H9 (cell line): Measurements from ENCODE around the gene DEDD2. TPM values are rescaled to one million over a fixed set of nuclear protein-coding genes. Genes with fewer than 3 reads are reported as not detected.

Experiments used
- DNase-seq: peaks from one replicate; pipeline ENCODE4 v3.0.0-alpha.2; 2017
- H2AFZ ChIP-seq: one replicate; pipeline ENCODE4 v1.6.1; 2013; ENCODE audit warnings: mild to moderate bottlenecking, low read length, control low read depth, moderate library complexity
- H2AK5ac ChIP-seq: 2 replicates; pipeline ENCODE4 v1.6.1; 2013; ENCODE audit warnings: low read length, control low read depth, mixed read lengths; ENCODE audit not compliant: insufficient read length
- H2BK120ac ChIP-seq: one replicate; pipeline ENCODE4 v1.6.1; 2013; ENCODE audit warnings: low read depth, mild to moderate bottlenecking, low read length, control low read depth, inconsistent platforms; ENCODE audit not compliant: poor library complexity, severe bottlenecking
- H2BK12ac ChIP-seq: 2 replicates; pipeline ENCODE4 v1.6.1; 2013; ENCODE audit warnings: low read length, control low read depth, mixed read lengths, low read depth; ENCODE audit not compliant: insufficient read length
- H2BK15ac ChIP-seq: 2 replicates; pipeline ENCODE4 v1.6.1; 2013; ENCODE audit warnings: low read depth, low read length, control low read depth
- H2BK20ac ChIP-seq: one replicate; pipeline ENCODE4 v1.6.1; 2013; ENCODE audit warnings: low read depth, mild to moderate bottlenecking, low read length, control low read depth, inconsistent platforms; ENCODE audit not compliant: poor library complexity, severe bottlenecking
- H2BK5ac ChIP-seq: 2 replicates; pipeline ENCODE4 v1.6.1; 2013; ENCODE audit warnings: low read length, control low read depth, mixed read lengths; ENCODE audit not compliant: insufficient read length
- H3K14ac ChIP-seq: 2 replicates; pipeline ENCODE4 v1.6.1; 2013; ENCODE audit warnings: low read length, control low read depth; ENCODE audit not compliant: insufficient read depth
- H3K18ac ChIP-seq: 2 replicates; pipeline ENCODE4 v1.6.1; 2013; ENCODE audit warnings: low read depth, mild to moderate bottlenecking, mixed read lengths, low read length, control low read depth; ENCODE audit not compliant: insufficient read length
- H3K23ac ChIP-seq: 2 replicates; pipeline ENCODE4 v1.6.1; 2013; ENCODE audit warnings: low read length, control low read depth, mixed read lengths, low read depth; ENCODE audit not compliant: insufficient read length
- H3K23me2 ChIP-seq: 2 replicates; pipeline ENCODE4 v1.6.1; 2013; ENCODE audit warnings: low read depth, mild to moderate bottlenecking, mixed read lengths, low read length, control low read depth; ENCODE audit not compliant: insufficient read length, poor library complexity, severe bottlenecking
- H3K27ac ChIP-seq: 2 replicates; pipeline ENCODE4 v1.5.1; 2013; ENCODE audit warnings: low read length, control low read depth, mixed read lengths, low read depth; ENCODE audit not compliant: insufficient read length
- H3K27me3 ChIP-seq: 2 replicates; pipeline ENCODE4 v1.6.1; 2013; ENCODE audit warnings: low read length, control low read depth, inconsistent platforms; ENCODE audit not compliant: insufficient read depth
- H3K4ac ChIP-seq: 2 replicates; pipeline ENCODE4 v1.6.1; 2013; ENCODE audit warnings: low read depth, mild to moderate bottlenecking, control low read depth, inconsistent platforms, low read length, moderate library complexity
- H3K4me1 ChIP-seq: 2 replicates; pipeline ENCODE4 v1.6.1; 2013; ENCODE audit warnings: low read length, control low read depth, inconsistent platforms; ENCODE audit not compliant: insufficient read depth
- H3K4me2 ChIP-seq: 2 replicates; pipeline ENCODE4 v1.6.1; 2013; ENCODE audit warnings: low read length, control low read depth, mixed read lengths; ENCODE audit not compliant: insufficient read length, insufficient read depth
- H3K56ac ChIP-seq: 2 replicates; pipeline ENCODE4 v1.6.1; 2013; ENCODE audit warnings: low read depth, mild to moderate bottlenecking, mixed read lengths, low read length, control low read depth; ENCODE audit not compliant: insufficient read length
- H3K79me1 ChIP-seq: 2 replicates; pipeline ENCODE4 v1.6.1; 2013; ENCODE audit warnings: low read depth, mild to moderate bottlenecking, moderate library complexity, low read length, control low read depth, inconsistent platforms; ENCODE audit not compliant: insufficient read depth, poor library complexity, severe bottlenecking
- H3K79me2 ChIP-seq: 2 replicates; pipeline ENCODE4 v1.6.1; 2013; ENCODE audit warnings: low read length, control low read depth, inconsistent platforms; ENCODE audit not compliant: insufficient read depth
- H3K9ac ChIP-seq: 2 replicates; pipeline ENCODE4 v1.6.1; 2013; ENCODE audit warnings: low read length, control low read depth, mixed read lengths; ENCODE audit not compliant: insufficient read length; ENCODE audit errors: extremely low read depth
- H3K9me3 ChIP-seq: one replicate; pipeline ENCODE4 v1.6.1; 2013; ENCODE audit warnings: low read depth, low read length, inconsistent platforms; ENCODE audit not compliant: control insufficient read depth
- H3T11ph ChIP-seq: one replicate; pipeline ENCODE4 v1.6.1; 2013; ENCODE audit warnings: mild to moderate bottlenecking, low read length, control low read depth, inconsistent platforms
- H4K20me1 ChIP-seq: one replicate; pipeline ENCODE4 v1.6.1; 2013; ENCODE audit not compliant: control insufficient read depth, insufficient read length, insufficient read depth
- H4K5ac ChIP-seq: 2 replicates; pipeline ENCODE4 v1.6.1; 2013; ENCODE audit warnings: low read depth, mild to moderate bottlenecking, mixed read lengths, low read length, control low read depth; ENCODE audit not compliant: insufficient read length
- H4K8ac ChIP-seq: replicated peaks from 2 replicates; pipeline ENCODE4 v1.6.1; 2013; ENCODE audit warnings: low read length, control low read depth, mixed read lengths, low read depth; ENCODE audit not compliant: insufficient read length
- H4K91ac ChIP-seq: 2 replicates; pipeline ENCODE4 v1.6.1; 2013; ENCODE audit warnings: low read depth, mild to moderate bottlenecking, moderate library complexity, mixed read lengths, low read length, control low read depth; ENCODE audit not compliant: insufficient read length
- H3K27ac Mint-ChIP-seq, 3 experiments: 2 replicates in 2 of 3; 3 replicates in 1 of 3; pipeline ENCODE4 v1.8.0; 2020 to 2021; ENCODE audit warnings: mixed read lengths in 3 of 3, mild to moderate bottlenecking in 1 of 3, moderate library complexity in 1 of 3
- H3K27me3 Mint-ChIP-seq: 2 replicates; pipeline ENCODE4 v1.8.0; 2021; ENCODE audit warnings: low read depth, mild to moderate bottlenecking, moderate library complexity, mixed read lengths
- H3K36me3 Mint-ChIP-seq, 3 experiments: 2 replicates in 2 of 3; 3 replicates in 1 of 3; pipeline ENCODE4 v1.8.0; 2020 to 2021; ENCODE audit warnings: low read depth in 3 of 3, mixed read lengths in 3 of 3; ENCODE audit not compliant: insufficient read depth in 1 of 3
- H3K4me1 Mint-ChIP-seq, 2 experiments: 2 replicates each; pipeline ENCODE4 v1.8.0; 2020; ENCODE audit warnings: mixed read lengths in 2 of 2
- H3K4me3 Mint-ChIP-seq, 2 experiments: 2 replicates in 1 of 2; 3 replicates in 1 of 2; pipeline ENCODE4 v1.8.0; 2020 to 2021; ENCODE audit warnings: mild to moderate bottlenecking in 2 of 2, mixed read lengths in 2 of 2, moderate library complexity in 1 of 2
- H3K9me3 Mint-ChIP-seq, 2 experiments: 2 replicates in 1 of 2; 3 replicates in 1 of 2; pipeline ENCODE4 v1.8.0; 2020; ENCODE audit warnings: mild to moderate bottlenecking in 2 of 2, mixed read lengths in 2 of 2, moderate library complexity in 1 of 2
- CTCF ChIP-seq: fragments of 200-600 bp; sonication (generic); conservative IDR thresholded peaks from 3 replicates; pipeline ENCODE4 v1.8.0; 2021; ENCODE audit warnings: antibody characterized with exemption, mild to moderate bottlenecking
- WGBS: extraction: QIAGEN DNeasy Blood & Tissue Kit; methylation state at CpG from one replicate; pipeline ENCODE4 v1.1.7; 2013; ENCODE audit warnings: missing lambda C conversion rate, low lambda C conversion rate, mixed read lengths; ENCODE audit not compliant: insufficient read length; ENCODE audit errors: extremely low coverage; 5-methylcytosine and 5-hydroxymethylcytosine counted together
- total RNA-seq: library from RNA; stranded (reverse); gene quantifications from 2 replicates; pipeline ENCODE4 v1.2.1, GENCODE V29; 2021

The DEDD2 gene
- total RNA-seq, 1 experiment from 2014 or later = 32.3 TPM

- H2BK120ac ChIP-seq = no peak overlapping the region
- Mint-ChIP-seq H3K27me3 (peaks cover 35% of the 10 kb centered on the region), H3K36me3 (peaks cover 5 to 17% (median 15%) of the 10 kb centered on the region in 3 experiments; a peak in 6 of 7 replicates), H3K27ac (no peak overlapping the region), H3K4me3 (no peak overlapping the region), H3K9me3 (peaks cover 6 to 8% of the 10 kb centered on the region in 2 experiments; a peak in 4 of 5 replicates), H3K4me1 (peaks cover 4 to 8% of the 10 kb centered on the region in 2 experiments; a peak in 3 of 4 replicates)
- no peak overlapping the region for H2AFZ ChIP-seq
- H2BK12ac ChIP-seq = no peak overlapping the region
- no peak overlapping the region for H3T11ph ChIP-seq
- no peak overlapping the region for H2AK5ac ChIP-seq
- no peak overlapping the region for H3K4me2 ChIP-seq
- no peaks in the 10 kb centered on the region for H3K79me1 ChIP-seq
- no peaks in the 10 kb centered on the region for H3K23me2 ChIP-seq
- no peaks in the 10 kb centered on the region for H4K20me1 ChIP-seq
- H4K8ac ChIP-seq = no peak overlapping the region
- H3K56ac ChIP-seq = no peak overlapping the region
- TF ChIP-seq CTCF = no peak
- no peak overlapping the region for H4K91ac ChIP-seq
- no peak overlapping the region for H3K9ac ChIP-seq
- no CpG with 5 or more reads among the region's 3 CpGs for WGBS
- no peak overlapping the region for H3K14ac ChIP-seq
- no peaks in the 10 kb centered on the region for H3K79me2 ChIP-seq
- H3K4ac ChIP-seq = no peak overlapping the region
- no peak overlapping the region for H2BK15ac ChIP-seq
- no peak overlapping the region for H3K27ac ChIP-seq
- no peak overlapping the region for H4K5ac ChIP-seq
- no peak overlapping the region for H3K18ac ChIP-seq
- no peak overlapping the region for H3K23ac ChIP-seq
- H3K4me1 ChIP-seq = no peaks in the 10 kb centered on the region; the same call in 1 of the 2 replicates
- no peak overlapping the region for H2BK20ac ChIP-seq
- H3K9me3 ChIP-seq = no peaks in the 10 kb centered on the region
- DNase-seq = no peak
- no peak overlapping the region for H2BK5ac ChIP-seq
- H3K27me3 ChIP-seq = no peaks in the 10 kb centered on the region
Observed at GRCh38 chr19:42191855-42192254, 25.6 kb downstream of the DEDD2 start.
